GM12864 (cell line): ENCODE measurements around the gene ULK4.

ENCODE experiments used
- DNase-seq: peaks from one replicate; pipeline ENCODE4 v3.0.0-alpha.2; 2011; ENCODE audit warnings: low read depth
- H3K4me3 ChIP-seq: 2 replicates; pipeline ENCODE4 v1.5.1; 2011; ENCODE audit warnings: mild to moderate bottlenecking, low read depth, low read length, control low read depth
- CTCF ChIP-seq: IDR thresholded peaks from 2 replicates; pipeline ENCODE4 v1.5.1; 2011; ENCODE audit warnings: low read depth, mild to moderate bottlenecking, moderate library complexity, low read length, control low read depth, inconsistent platforms; ENCODE audit errors: missing control alignments

ULK4 gene

GRCh38 chr3:41308119-41308518 lies 653.8 kb downstream of the ULK4 start:
- no peak for TF ChIP-seq CTCF
- H3K4me3 ChIP-seq, result no peak overlapping the region
- no peak for DNase-seq

DNA sequence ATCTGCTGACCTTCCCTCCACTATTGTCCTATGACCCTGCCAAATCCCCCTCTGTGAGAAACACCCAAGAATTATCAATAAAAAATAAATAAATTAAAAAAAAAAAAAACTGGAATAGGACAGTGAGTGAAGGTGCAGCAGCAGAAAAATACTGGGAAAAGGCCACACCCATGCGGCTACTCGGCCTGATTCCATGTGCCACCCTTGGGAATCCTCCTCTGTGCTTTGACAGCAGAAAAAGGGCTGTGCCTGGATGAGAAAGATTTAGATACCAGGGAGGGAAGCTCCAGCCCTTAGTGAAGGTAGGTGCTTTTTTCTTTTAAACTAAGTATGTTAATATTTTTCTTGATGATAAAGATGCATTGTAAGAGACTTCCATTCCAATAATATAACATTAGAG lies 654.8 kb downstream of the ULK4 start:
- TF ChIP-seq CTCF, result no peak
- H3K4me3 ChIP-seq, result no peak overlapping the region
- no peak for DNase-seq

- no peak for TF ChIP-seq CTCF
Observed at GRCh38 chr3:41304593-41304992, 657.3 kb downstream of the ULK4 start.

DNA sequence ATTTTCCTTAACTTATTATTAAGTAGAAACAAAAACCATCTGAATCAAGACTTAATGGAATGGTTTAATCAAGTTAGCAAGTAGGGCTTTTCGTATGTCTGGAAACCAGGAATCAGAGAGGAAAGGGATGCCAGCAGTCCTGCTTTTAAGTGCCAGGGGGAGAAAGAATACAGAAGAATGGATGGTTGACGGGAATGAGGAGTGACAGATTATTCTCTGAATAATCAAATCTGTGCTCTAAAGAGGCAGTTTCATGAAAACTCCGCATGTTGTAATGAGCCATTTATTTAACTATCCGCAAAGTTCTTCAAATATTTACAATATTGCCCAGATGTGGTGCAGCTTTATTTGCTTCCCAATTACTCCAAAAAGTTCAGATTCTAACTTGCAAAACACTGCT lies 659.6 kb downstream of the ULK4 start:
- no peak for TF ChIP-seq CTCF
- no peak overlapping the region for H3K4me3 ChIP-seq
- no peak for DNase-seq

More at GRCh38 chr3:41304593-41304992, 657.3 kb downstream of the ULK4 start:
- H3K4me3 ChIP-seq, result no peak overlapping the region
- no peak for DNase-seq

DNA sequence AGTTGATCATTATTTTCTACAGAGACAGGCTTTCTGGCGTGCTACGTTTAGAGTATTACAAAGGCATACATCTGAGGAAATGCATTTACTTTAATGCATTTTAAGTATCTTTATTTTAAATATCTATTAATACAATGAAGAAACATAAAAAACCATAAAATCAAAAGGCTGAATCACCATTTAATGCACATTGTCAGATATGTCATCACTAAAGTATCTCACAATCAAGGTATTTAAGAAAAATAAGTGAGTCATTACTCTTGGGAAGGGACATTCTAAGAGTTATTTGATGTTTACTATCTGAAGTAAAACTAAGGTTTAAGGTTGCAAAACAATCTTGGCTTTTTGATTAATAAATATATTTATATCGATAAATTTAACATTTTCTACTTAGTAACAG lies 660.4 kb downstream of the ULK4 start:
- no peak for TF ChIP-seq CTCF
- no peak overlapping the region for H3K4me3 ChIP-seq
- no peak for DNase-seq

DNA sequence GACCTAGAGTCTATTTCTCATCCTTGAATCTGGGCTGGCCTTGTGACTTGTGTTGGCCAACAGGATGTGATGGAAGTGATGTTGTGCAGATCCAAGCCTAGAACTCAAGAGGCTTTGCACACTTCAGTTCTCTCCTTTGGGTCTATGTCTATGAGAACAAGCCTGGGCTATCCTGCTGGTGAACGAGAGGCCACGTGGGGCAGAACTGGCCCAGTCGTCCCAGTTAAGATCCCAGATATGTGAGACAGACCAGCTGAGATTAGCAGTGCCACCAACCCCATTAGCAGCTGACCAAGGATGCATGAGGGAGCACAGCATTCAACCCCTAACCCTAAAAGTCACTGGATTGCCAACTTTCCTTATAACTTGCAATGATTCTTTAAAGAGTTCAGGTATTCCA lies 662.9 kb downstream of the ULK4 start:
- no peak for DNase-seq
- TF ChIP-seq CTCF, result no peak
- H3K4me3 ChIP-seq, result no peak overlapping the region

- H3K4me3 ChIP-seq, result no peak overlapping the region
- TF ChIP-seq CTCF, result no peak
- no peak for DNase-seq
Observed at GRCh38 chr3:41297750-41298149, 664.2 kb downstream of the ULK4 start.
